A673 (cell line): ENCODE measurements around the gene SPANXN5.

Experiments
- CTCF ChIP-seq: fragments of 300-800, 200-600 bp; sonication (generic); conservative IDR thresholded peaks from 2 replicates; pipeline ENCODE4 v1.5.1; 2017; ENCODE audit warnings: low read depth, mild to moderate bottlenecking, antibody characterized with exemption, low read length, moderate library complexity, mixed read lengths
- EZH2 ChIP-seq: fragments of 200-600 bp; sonication (generic); IDR thresholded peaks from 2 replicates; pipeline ENCODE4 v1.6.1; 2017; ENCODE audit warnings: borderline replicate concordance, low read depth, mild to moderate bottlenecking, mixed read lengths, antibody characterized with exemption, low read length; ENCODE audit not compliant: poor library complexity, severe bottlenecking

- TF ChIP-seq CTCF (no peak), EZH2 (no peak)
Observed at GRCh38 chrX:52830551-52830950, 33.3 kb upstream of the SPANXN5 start.
